DMS53 (cell line): ENCODE results near the gene SIK3.
A peak's percentile ranks its signal among the peaks of the same experiment; 100 is the strongest.
"Not testable (repeated sequence)": the region's sequence is repeated elsewhere in the genome, so short reads cannot be mapped to it uniquely, and the experiment has no call there.

Experiments used
- DNase-seq: peaks from one replicate; lab custom pipeline; 2025; lab: John Stamatoyannopoulos, UW

Gene SIK3

DNA sequence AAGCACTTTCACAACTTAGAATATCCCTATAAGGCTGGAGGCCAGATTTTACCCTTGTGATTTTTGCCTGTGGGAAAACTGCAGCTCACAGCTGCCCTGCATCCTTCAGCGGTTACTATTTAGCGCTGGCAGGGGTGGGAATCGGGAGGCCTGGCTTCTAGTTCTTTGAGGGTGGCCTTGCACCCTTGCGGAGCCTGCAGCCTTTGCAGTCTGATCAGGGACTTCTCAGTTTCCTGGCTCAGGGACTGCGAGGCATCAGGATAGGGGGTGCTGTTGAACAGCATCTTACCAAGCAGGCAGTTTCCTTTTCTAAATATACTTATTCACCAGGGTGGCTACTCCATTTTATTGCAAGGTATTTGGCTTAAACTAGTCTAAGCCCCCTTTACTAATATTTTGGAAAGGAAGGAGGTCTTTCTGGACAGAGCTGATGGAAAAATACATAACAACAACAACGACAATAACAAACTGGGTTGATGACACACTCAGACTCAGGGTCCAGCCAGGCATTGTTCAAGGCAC, 257.9 kb downstream of the SIK3 start:
- no peak for DNase-seq

DNA sequence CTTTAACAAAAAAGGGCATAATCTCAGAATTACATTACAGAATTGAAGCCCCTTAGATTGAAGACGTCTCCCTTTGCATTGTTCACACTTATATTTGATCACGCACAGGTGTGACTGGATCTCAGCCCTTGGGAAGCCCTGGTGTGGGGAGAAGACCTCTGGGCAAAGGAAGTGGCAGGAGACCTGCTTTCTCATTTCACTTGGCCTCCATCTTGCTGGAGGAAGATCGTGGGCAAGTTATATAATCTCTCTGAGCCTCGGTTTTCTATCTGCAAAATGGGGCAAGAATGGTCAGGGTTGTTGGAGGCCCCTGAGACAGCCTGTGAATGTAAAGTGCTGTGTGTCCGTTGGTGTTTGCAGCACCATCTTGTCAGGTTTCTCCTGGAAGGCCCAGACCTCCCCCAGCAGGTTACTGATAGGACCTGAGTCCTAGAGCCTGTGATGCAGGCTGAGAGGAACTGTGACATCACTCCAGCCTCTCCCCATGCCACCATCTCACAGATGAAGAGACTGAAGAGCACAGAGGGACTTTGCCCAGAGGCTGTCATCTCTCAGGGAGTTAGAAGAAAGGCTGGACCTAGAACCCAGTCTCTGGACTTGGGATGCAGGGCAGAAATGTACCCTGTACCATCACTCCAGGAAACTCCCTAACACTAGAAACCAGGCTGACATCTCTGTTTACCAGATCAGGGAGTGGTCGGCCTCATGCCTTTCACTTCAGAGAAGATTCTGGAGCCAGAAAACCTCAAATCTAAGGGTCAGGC, 259.7 kb downstream of the SIK3 start:
- DNase-seq, result no peak

- no peak for DNase-seq
Observed at GRCh38 chr11:116837231-116838091, 260.8 kb downstream of the SIK3 start, which contains the start of gene APOA1. TSS of gene APOA1 (minus strand) at chr11:116837622. CDS start at chr11:116837387, 235 bp downstream.

DNA sequence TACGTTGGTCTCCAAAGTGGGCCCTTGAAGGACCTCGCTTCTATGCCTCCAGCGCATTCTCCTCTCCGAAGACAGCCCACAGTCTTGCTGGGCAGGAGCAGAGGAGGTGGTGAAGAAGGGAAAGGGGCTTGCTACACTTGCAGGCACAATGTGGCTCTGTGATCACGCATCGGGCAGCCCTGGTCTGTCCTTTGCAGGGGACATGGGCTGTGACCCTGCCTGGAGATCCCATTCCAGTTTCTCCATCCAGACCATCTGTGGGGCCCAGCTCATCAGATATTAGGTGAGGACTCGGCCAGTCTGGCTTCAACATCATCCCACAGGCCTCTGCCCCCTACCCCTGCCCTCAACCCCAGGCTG, 261.6 kb downstream of the SIK3 start:
- no peak for DNase-seq

DNA sequence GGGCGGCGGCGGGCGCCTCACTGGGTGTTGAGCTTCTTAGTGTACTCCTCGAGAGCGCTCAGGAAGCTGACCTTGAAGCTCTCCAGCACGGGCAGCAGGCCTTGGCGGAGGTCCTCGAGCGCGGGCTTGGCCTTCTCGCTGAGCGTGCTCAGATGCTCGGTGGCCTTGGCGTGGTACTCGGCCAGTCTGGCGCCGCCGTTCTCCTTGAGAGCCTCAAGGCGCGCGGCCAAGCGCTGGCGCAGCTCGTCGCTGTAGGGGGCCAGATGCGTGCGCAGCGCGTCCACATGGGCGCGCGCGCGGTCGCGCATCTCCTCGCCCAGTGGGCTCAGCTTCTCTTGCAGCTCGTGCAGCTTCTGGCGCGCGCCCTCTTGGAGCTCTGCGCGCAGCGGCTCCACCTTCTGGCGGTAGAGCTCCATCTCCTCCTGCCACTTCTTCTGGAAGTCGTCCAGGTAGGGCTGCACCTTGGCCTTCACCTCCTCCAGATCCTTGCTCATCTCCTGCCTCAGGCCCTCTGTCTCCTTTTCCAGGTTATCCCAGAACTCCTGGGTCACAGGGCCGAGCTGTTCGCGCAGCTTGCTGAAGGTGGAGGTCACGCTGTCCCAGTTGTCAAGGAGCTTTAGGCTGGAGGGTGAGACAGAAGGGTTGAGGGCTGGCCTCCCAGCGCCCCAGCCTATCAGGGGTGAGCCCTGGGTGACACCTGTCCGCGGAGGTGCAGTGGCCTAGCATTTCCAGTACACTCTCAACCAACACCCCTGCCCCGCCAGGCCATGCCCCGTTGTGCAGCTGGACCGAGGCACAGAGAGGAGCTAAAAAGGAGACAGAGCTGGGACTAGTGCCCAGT, 262.2 kb downstream of the SIK3 start:
- peak; percentile 92 for DNase-seq

DNA sequence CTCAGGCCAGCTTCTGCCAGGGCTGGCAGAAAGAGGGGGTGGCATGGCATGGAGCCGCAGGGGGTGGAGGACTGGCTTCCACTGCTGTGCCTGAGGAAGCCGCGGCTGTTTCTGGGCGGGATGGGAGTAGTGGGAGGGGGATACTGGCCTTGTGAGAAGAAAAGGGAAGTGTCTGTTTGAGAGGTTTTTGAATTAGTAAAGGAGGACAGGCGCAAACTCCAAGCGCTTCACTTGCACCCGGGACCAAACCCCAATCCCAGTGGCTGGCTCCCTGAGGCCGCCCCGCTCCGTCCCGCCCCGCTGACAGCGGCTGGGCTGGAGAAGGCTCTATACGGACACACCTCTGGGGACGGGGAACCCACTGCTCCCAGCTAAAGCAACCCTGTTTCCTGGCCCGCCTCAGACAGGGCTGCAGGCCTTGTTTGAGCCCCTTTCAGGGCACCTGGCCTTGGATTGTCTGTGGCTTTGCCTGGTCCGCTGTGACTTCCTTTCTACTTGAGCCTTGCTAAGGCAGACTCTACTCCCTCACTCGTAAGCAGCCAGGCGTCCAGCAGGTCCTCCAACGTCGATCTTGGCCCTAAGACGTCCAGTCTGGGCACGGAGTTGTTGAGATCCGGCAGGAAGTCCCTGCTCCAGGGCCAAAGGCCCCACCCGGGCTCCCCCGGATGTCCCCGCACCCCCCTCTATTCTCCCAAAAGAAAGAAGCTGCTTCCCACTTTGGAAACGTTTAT, 263.0 kb downstream of the SIK3 start:
- peak; percentile 49 for DNase-seq

DNA sequence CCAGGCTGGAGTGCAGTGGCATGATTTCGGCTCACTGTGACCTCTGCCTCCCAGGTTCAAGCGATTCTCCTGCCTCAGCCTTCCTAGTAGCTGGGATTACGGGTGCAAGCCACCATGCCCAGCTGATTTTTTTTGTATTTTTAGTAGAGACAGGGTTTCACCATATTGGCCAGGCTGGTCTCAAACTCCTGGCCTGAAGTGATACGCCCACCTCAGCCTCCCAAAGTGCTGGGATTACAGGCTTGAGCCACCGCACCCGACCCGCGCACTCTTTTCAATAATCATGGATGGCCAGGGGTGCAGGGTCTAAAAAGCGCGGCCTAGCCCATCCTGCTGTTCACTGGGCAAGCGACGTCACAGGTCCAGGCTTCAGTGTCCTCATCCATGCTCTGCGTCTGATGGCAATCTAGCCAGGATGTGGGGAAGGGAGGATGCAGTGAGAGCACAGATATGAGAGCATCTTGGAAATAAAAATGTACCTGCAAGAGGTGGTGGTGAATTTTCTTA, 263.6 kb downstream of the SIK3 start:
- not testable (repeated sequence) for DNase-seq

GRCh38 chr11:116833816-116834534, 264.3 kb downstream of the SIK3 start:
- DNase-seq, result no peak

DNA sequence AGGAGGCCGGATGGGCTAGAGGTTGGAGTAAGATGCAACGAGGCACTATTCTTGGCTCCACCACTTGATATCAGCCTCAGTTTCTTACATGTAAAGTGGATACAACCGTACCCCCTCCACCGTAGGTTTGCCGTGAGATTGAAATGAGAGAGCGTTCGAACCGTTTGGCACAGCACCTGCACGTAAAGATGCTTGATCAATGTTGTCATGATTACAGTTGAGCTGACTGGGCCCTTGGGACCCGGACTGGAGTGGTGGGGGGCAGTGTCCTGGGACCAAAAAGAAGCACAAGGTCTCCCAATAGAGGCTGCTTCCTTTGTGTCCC, 264.8 kb downstream of the SIK3 start:
- no peak for DNase-seq

DNA sequence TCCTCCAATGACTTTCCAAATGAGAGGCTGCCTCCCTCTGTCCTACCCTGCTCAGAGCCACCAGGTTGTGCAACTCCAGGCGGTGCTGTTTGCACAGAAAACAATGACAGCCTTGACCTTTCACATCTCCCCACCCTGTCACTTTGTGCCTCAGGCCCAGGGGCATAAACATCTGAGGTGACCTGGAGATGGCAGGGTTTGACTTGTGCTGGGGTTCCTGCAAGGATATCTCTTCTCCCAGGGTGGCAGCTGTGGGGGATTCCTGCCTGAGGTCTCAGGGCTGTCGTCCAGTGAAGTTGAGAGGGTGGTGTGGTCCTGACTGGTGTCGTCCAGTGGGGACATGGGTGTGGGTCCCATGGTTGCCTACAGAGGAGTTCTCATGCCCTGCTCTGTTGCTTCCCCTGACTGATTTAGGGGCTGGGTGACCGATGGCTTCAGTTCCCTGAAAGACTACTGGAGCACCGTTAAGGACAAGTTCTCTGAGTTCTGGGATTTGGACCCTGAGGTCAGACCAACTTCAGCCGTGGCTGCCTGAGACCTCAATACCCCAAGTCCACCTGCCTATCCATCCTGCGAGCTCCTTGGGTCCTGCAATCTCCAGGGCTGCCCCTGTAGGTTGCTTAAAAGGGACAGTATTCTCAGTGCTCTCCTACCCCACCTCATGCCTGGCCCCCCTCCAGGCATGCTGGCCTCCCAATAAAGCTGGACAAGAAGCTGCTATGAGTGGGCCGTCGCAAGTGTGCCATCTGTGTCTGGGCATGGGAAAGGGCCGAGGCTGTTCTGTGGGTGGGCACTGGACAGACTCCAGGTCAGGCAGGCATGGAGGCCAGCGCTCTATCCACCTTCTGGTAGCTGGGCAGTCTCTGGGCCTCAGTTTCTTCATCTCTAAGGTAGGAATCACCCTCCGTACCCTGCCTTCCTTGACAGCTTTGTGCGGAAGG, 265.6 kb downstream of the SIK3 start:
- peak; percentile 57 for DNase-seq

- no peak for DNase-seq
Observed at GRCh38 chr11:116831790-116832349, 266.4 kb downstream of the SIK3 start.

- no peak for DNase-seq
Observed at GRCh38 chr11:116830184-116830912, 267.9 kb downstream of the SIK3 start.

DNA sequence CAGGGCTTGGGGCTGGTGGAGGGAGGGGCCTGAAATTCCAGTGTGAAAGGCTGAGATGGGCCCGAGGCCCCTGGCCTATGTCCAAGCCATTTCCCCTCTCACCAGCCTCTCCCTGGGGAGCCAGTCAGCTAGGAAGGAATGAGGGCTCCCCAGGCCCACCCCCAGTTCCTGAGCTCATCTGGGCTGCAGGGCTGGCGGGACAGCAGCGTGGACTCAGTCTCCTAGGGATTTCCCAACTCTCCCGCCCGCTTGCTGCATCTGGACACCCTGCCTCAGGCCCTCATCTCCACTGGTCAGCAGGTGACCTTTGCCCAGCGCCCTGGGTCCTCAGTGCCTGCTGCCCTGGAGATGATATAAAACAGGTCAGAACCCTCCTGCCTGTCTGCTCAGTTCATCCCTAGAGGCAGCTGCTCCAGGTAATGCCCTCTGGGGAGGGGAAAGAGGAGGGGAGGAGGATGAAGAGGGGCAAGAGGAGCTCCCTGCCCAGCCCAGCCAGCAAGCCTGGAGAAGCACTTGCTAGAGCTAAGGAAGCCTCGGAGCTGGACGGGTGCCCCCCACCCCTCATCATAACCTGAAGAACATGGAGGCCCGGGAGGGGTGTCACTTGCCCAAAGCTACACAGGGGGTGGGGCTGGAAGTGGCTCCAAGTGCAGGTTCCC, 268.6 kb downstream of the SIK3 start, which contains the start of gene APOC3:
Gene APOC3 (plus strand): TSS at position 383 of the 659 bp plus-strand sequence. CDS start 676 bp downstream, outside the sequence.
- DNase-seq, result no peak

DNA sequence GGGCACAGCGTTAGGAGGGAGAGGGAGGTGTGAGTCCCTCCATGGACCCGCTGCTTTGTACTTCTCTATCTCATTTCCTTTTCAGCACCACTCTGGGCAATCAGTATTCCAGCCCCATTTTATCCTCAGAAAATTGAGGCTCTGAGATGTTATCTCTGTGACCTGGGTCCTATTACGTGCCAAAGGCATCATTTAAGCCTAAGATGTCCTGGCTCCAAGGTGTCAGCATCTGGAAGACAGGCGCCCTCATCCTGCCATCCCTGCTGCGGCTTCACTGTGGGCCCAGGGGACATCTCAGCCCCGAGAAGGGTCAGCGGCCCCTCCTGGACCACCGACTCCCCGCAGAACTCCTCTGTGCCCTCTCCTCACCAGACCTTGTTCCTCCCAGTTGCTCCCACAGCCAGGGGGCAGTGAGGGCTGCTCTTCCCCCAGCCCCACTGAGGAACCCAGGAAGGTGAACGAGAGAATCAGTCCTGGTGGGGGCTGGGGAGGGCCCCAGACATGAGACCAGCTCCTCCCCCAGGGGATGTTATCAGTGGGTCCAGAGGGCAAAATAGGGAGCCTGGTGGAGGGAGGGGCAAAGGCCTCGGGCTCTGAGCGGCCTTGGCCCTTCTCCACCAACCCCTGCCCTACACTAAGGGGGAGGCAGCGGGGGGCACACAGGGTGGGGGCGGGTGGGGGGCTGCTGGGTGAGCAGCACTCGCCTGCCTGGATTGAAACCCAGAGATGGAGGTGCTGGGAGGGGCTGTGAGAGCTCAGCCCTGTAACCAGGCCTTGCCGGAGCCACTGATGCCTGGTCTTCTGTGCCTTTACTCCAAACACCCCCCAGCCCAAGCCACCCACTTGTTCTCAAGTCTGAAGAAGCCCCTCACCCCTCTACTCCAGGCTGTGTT, 269.4 kb downstream of the SIK3 start:
- DNase-seq, result no peak

DNA sequence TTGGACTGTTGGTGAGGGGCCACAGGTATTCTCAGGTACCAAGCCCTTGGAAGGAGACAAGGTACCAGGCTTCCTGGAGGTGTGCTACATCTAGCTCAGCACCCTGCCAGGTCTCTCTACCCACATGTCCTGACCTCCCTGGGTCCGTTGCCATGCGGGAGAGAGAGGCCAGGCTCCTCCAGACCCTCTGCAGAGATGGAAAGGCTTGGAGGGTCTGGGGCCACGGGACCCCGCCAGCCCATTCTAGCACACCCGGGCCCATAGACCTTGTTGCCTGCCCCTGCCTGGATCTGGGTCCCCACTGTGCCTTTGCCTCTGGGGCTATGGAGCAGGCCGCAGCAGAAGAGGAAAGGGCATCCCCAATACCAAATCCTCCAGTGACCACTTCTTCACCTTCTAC, 270.8 kb downstream of the SIK3 start:
- DNase-seq, result no peak

DNA sequence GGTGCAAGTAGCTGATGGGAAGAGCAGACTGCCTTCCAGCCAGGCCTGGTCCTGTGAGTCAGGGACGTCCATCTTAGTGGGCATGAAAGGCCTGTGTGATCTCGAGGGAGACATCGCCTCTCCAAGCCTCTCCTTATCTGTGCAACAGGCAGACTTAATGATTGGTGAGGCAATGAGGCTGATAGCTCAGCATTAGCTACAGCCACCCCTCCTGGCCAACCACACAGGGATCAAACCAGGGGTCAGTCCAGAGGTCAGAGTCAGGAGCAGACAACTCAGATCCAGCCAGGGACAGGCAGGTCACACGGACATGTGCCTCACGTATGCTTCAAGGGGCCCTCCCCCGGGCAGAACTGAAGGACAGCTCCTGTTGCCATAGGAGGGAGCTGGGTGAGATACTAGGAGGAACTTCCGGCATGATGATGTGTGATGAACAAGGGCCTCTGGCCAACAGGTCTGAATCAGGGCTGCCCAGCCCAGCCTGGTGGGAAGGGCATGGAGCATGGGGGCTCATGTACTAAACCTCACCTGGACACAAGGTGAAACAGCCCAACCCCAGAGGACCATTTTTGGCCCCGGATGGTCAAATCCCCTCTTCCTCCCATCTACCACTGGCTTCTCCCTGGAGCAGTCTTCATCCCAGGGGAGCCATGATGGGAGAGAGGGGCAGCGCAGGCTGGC, 271.3 kb downstream of the SIK3 start:
- DNase-seq, result no peak
